ENCODE data around the gene MRPS27.

Gene MRPS27

GRCh38 chr5:72319976-72320752 is at the start of gene MRPS27, which contains the start of gene PTCD2:
MRPS27 (minus strand) TSS chr5:72320240; CDS start chr5:72320221, 19 bp downstream.
PTCD2 (plus strand) TSS chr5:72320373; CDS start chr5:72320383, 10 bp downstream.
- DNase-seq (ENCODE audit: low spot score): peak; percentile 99

- no peak for DNase-seq (ENCODE audit: low spot score)
These were observed 49.7 kb upstream of the MRPS27 start for GRCh38 chr5:72369711-72370110.

GRCh38 chr5:72369301-72369700 is 49.3 kb upstream of the MRPS27 start:
- DNase-seq (ENCODE audit: low spot score): no peak

- no peak for DNase-seq (ENCODE audit: low spot score)
These were observed 48.2 kb upstream of the MRPS27 start for GRCh38 chr5:72368271-72368670.

- peak; percentile 83 for DNase-seq (ENCODE audit: low spot score)
These were observed 46.4 kb upstream of the MRPS27 start for GRCh38 chr5:72366324-72366976.

- DNase-seq (ENCODE audit: low spot score): no peak
These were observed 44.9 kb upstream of the MRPS27 start for GRCh38 chr5:72364951-72365350.

GRCh38 chr5:72364171-72364570 is 44.1 kb upstream of the MRPS27 start:
- no peak for DNase-seq (ENCODE audit: low spot score)

- no peak for DNase-seq (ENCODE audit: low spot score)
These were observed 43.2 kb upstream of the MRPS27 start for GRCh38 chr5:72363166-72363802.

GRCh38 chr5:72359886-72360285 is 39.8 kb upstream of the MRPS27 start:
- DNase-seq (ENCODE audit: low spot score): no peak

- no peak for DNase-seq (ENCODE audit: low spot score)
These were observed 38.9 kb upstream of the MRPS27 start for GRCh38 chr5:72358925-72359324.

GRCh38 chr5:72356361-72356760 is 36.3 kb upstream of the MRPS27 start:
- peak; percentile 24 for DNase-seq (ENCODE audit: low spot score)

GRCh38 chr5:72355706-72356299 is 35.8 kb upstream of the MRPS27 start:
- DNase-seq (ENCODE audit: low spot score): peak; percentile 66

GRCh38 chr5:72353046-72353445 is 33.0 kb upstream of the MRPS27 start:
- DNase-seq (ENCODE audit: low spot score): no peak

GRCh38 chr5:72352616-72353015 is 32.6 kb upstream of the MRPS27 start:
- DNase-seq (ENCODE audit: low spot score): no peak

- DNase-seq (ENCODE audit: low spot score): no peak
These were observed 31.3 kb upstream of the MRPS27 start for GRCh38 chr5:72351376-72351775.

GRCh38 chr5:72347801-72348308 is 27.8 kb upstream of the MRPS27 start:
- DNase-seq (ENCODE audit: low spot score): no peak

GRCh38 chr5:72346398-72346797 is 26.4 kb upstream of the MRPS27 start:
- no peak for DNase-seq (ENCODE audit: low spot score)

GRCh38 chr5:72338689-72339209 is 18.7 kb upstream of the MRPS27 start:
- no peak for DNase-seq (ENCODE audit: low spot score)

GRCh38 chr5:72337159-72337558 is 17.1 kb upstream of the MRPS27 start:
- DNase-seq (ENCODE audit: low spot score): no peak

- DNase-seq (ENCODE audit: low spot score): no peak
These were observed 10.7 kb upstream of the MRPS27 start for GRCh38 chr5:72330712-72331111.

- DNase-seq (ENCODE audit: low spot score): peak; percentile 93
These were observed 8.1 kb upstream of the MRPS27 start for GRCh38 chr5:72328172-72328571.

GRCh38 chr5:72326306-72326649 is 6.2 kb upstream of the MRPS27 start:
- DNase-seq (ENCODE audit: low spot score): no peak
